IMR-90 (cell line): Measurements from ENCODE around the gene NME7. TPM values are rescaled to one million over a fixed set of nuclear protein-coding genes. Genes with fewer than 3 reads are reported as not detected.

Experiments used
- ATAC-seq: fragments of 200-7000 bp; cut with Tn5 transposase; 2 replicates; pipeline ENCODE4 v1.9.1; 2020; ENCODE audit warnings: low read depth, mild to moderate bottlenecking, moderate library complexity
- BruUV-seq: library from RNA; stranded (reverse); fragments of 400-500 nt; replicated peaks from 2 replicates; lab custom pipeline; 2021; lab: Mats Ljungman, UMichigan
- CTCF ChIA-PET: fragments of 300-600 bp; formaldehyde crosslinking; extraction: SDS; loops from one replicate; lab custom pipeline; 2021; ENCODE audit warnings: antibody characterized with exemption; lab: Yijun Ruan, JAX
- POLR2A ChIA-PET: fragments of 300-600 bp; sonication (Branson Sonifier 250); formaldehyde crosslinking; loops from one replicate; lab custom pipeline; 2022; ENCODE audit warnings: antibody characterized with exemption; ENCODE audit not compliant: unreplicated experiment; lab: Charles Lee
- DNase-seq: peaks from one replicate; pipeline ENCODE4 v3.0.0; 2013
- H2AFZ ChIP-seq: replicated peaks from 2 replicates; pipeline ENCODE3; 2013; ENCODE audit warnings: low read length, mild to moderate bottlenecking; ENCODE audit not compliant: poor library complexity
- H2AK5ac ChIP-seq: 2 replicates; pipeline ENCODE4 v1.6.1; 2013; ENCODE audit warnings: low read depth, low read length, inconsistent platforms
- H2AK9ac ChIP-seq: replicated peaks from 2 replicates; pipeline ENCODE3; 2013; ENCODE audit warnings: mild to moderate bottlenecking, low read depth, low read length, moderate library complexity; ENCODE audit not compliant: poor library complexity
- H2BK120ac ChIP-seq: 2 replicates; pipeline ENCODE4 v1.6.1; 2013; ENCODE audit warnings: low read depth, low read length, inconsistent platforms
- H2BK15ac ChIP-seq: 3 replicates; pipeline ENCODE4 v1.6.1; 2013; ENCODE audit warnings: low read depth, low read length, inconsistent platforms
- H2BK20ac ChIP-seq: 2 replicates; pipeline ENCODE4 v1.6.1; 2013; ENCODE audit warnings: low read depth, mild to moderate bottlenecking, inconsistent platforms, low read length, moderate library complexity
- H2BK5ac ChIP-seq: 2 replicates; pipeline ENCODE4 v1.6.1; 2013; ENCODE audit warnings: mild to moderate bottlenecking, low read depth, low read length, inconsistent platforms; ENCODE audit not compliant: poor library complexity, severe bottlenecking
- H3K14ac ChIP-seq: replicated peaks from 2 replicates; pipeline ENCODE4 v1.6.1; 2013; ENCODE audit warnings: low read depth, low read length, inconsistent platforms
- H3K18ac ChIP-seq: 2 replicates; pipeline ENCODE4 v1.6.1; 2013; ENCODE audit warnings: low read depth, low read length, control low read depth
- H3K23ac ChIP-seq: 2 replicates; pipeline ENCODE4 v1.6.1; 2013; ENCODE audit warnings: low read depth, low read length, inconsistent platforms
- H3K27ac ChIP-seq: 2 replicates; pipeline ENCODE4 v1.5.1; 2013; ENCODE audit warnings: mild to moderate bottlenecking, control low read depth, low read length; ENCODE audit not compliant: insufficient read depth
- H3K27me3 ChIP-seq: 2 replicates; pipeline ENCODE4 v1.6.1; 2013; ENCODE audit warnings: low read length; ENCODE audit not compliant: control insufficient read depth, insufficient read depth
- H3K36me3 ChIP-seq: 2 replicates; pipeline ENCODE4 v1.6.1; 2013; ENCODE audit warnings: low read length, mixed read lengths; ENCODE audit not compliant: control insufficient read depth, insufficient read depth
- H3K4ac ChIP-seq: 2 replicates; pipeline ENCODE4 v1.6.1; 2013; ENCODE audit warnings: low read depth, low read length, inconsistent platforms
- H3K4me1 ChIP-seq: 2 replicates; pipeline ENCODE4 v1.6.1; 2013; ENCODE audit warnings: low read length, mixed read lengths; ENCODE audit not compliant: control insufficient read depth, insufficient read depth
- H3K4me2 ChIP-seq: 2 replicates; pipeline ENCODE4 v1.6.1; 2013; ENCODE audit warnings: low read depth, mild to moderate bottlenecking, control low read depth, low read length, moderate library complexity
- H3K4me3 ChIP-seq: 2 replicates; pipeline ENCODE4 v1.5.1; 2013; ENCODE audit warnings: low read depth, mild to moderate bottlenecking, control low read depth, low read length, moderate library complexity; ENCODE audit not compliant: insufficient read depth
- H3K56ac ChIP-seq: 2 replicates; pipeline ENCODE4 v1.6.1; 2013; ENCODE audit warnings: low read length, inconsistent platforms; ENCODE audit not compliant: insufficient read depth; ENCODE audit errors: extremely low read depth
- H3K79me1 ChIP-seq, 2 experiments: 2 replicates each; pipeline ENCODE4 v1.6.1; 2013; ENCODE audit warnings: low read length in 2 of 2, inconsistent platforms in 1 of 2, low read depth in 1 of 2
- H3K9ac ChIP-seq: 2 replicates; pipeline ENCODE4 v1.6.1; 2013; ENCODE audit warnings: low read depth, low read length, control low read depth
- H3K9me1 ChIP-seq: 2 replicates; pipeline ENCODE4 v1.6.1; 2013; ENCODE audit warnings: low read length, inconsistent platforms; ENCODE audit not compliant: insufficient read depth
- H3K9me3 ChIP-seq: 2 replicates; pipeline ENCODE4 v1.6.1; 2013; ENCODE audit warnings: low read length; ENCODE audit not compliant: control insufficient read depth, insufficient read depth
- H4K20me1 ChIP-seq: 2 replicates; pipeline ENCODE4 v1.6.1; 2013; ENCODE audit warnings: low read length, inconsistent platforms; ENCODE audit not compliant: insufficient read depth
- H4K5ac ChIP-seq: 2 replicates; pipeline ENCODE4 v1.6.1; 2013; ENCODE audit warnings: mild to moderate bottlenecking, low read depth, low read length, control low read depth
- H4K8ac ChIP-seq, 2 experiments: 2 replicates each; pipeline ENCODE4 v1.6.1; 2013; ENCODE audit warnings: low read depth in 2 of 2, low read length in 2 of 2, control low read depth in 1 of 2, inconsistent platforms in 1 of 2
- H4K91ac ChIP-seq: 2 replicates; pipeline ENCODE4 v1.6.1; 2013; ENCODE audit warnings: low read depth, low read length, inconsistent platforms; ENCODE audit not compliant: insufficient read depth
- BHLHE40 ChIP-seq: fragments of 150-350 bp; IDR thresholded peaks from 2 replicates; pipeline ENCODE4 v1.6.1; 2016; ENCODE audit warnings: mild to moderate bottlenecking, low read depth, low read length
- CEBPB ChIP-seq: IDR thresholded peaks from 2 replicates; pipeline ENCODE4 v1.6.1; 2012; ENCODE audit warnings: low read depth, low read length, improper control_type of control experiment
- CTCF ChIP-seq: conservative IDR thresholded peaks from 2 replicates; pipeline ENCODE4 v1.5.1; 2012; ENCODE audit warnings: mild to moderate bottlenecking, low read depth, low read length, improper control_type of control experiment
- FOS ChIP-seq: fragments of 150-350 bp; IDR thresholded peaks from 2 replicates; pipeline ENCODE4 v1.6.1; 2016; ENCODE audit warnings: low read depth, low read length
- MAFK ChIP-seq: IDR thresholded peaks from 2 replicates; pipeline ENCODE4 v1.6.1; 2012; ENCODE audit warnings: low read depth, low read length, improper control_type of control experiment
- MAZ ChIP-seq: IDR thresholded peaks from 2 replicates; pipeline ENCODE4 v1.6.1; 2012; ENCODE audit warnings: low read depth, mild to moderate bottlenecking, low read length, improper control_type of control experiment, moderate library complexity, borderline replicate concordance
- NFE2L2 ChIP-seq: fragments of 150-350 bp; IDR thresholded peaks from 2 replicates; pipeline ENCODE4 v1.6.1; 2016; ENCODE audit warnings: low read depth, mild to moderate bottlenecking, low read length
- POLR2A ChIP-seq: IDR thresholded peaks from 2 replicates; pipeline ENCODE4 v1.6.1; 2012; ENCODE audit warnings: mild to moderate bottlenecking, low read depth, low read length
- RAD21 ChIP-seq: IDR thresholded peaks from 2 replicates; pipeline ENCODE4 v1.6.1; 2012; ENCODE audit warnings: low read length, improper control_type of control experiment
- RCOR1 ChIP-seq: IDR thresholded peaks from 2 replicates; pipeline ENCODE4 v1.6.1; 2012; ENCODE audit warnings: mild to moderate bottlenecking, low read length, improper control_type of control experiment; ENCODE audit not compliant: insufficient replicate concordance
- RFX5 ChIP-seq: IDR thresholded peaks from 2 replicates; pipeline ENCODE4 v1.8.0; 2012; ENCODE audit warnings: low read depth, mild to moderate bottlenecking, low read length, moderate library complexity
- USF2 ChIP-seq: fragments of 150-350 bp; IDR thresholded peaks from 2 replicates; pipeline ENCODE4 v1.6.1; 2017; ENCODE audit warnings: mild to moderate bottlenecking, antibody characterized with exemption, low read length, low read depth
- WGBS, 2 experiments: methylation state at CpG; one replicate each; pipeline versions ENCODE4 v1.1.5 to v1.1.7; 2013; ENCODE audit warnings: missing lambda C conversion rate in 2 of 2; ENCODE audit not compliant: insufficient read length in 1 of 2; ENCODE audit errors: extremely low coverage in 2 of 2; 5-methylcytosine and 5-hydroxymethylcytosine counted together
- dilution Hi-C: fragments of 300-500 bp; cut with HindIII; formaldehyde crosslinking; loops from one replicate; pipeline ENCODE4 v1.14.3; 2018; ENCODE audit warnings: low sequenced_read_pairs; ENCODE audit not compliant: unreplicated experiment
- in situ Hi-C: fragments of 300-500 bp; cut with MboI; formaldehyde crosslinking; loops from 3 replicates; pipeline ENCODE4 v1.14.3; 2019; ENCODE audit warnings: low sequenced_read_pairs, inconsistent platforms, mixed read lengths
- intact Hi-C: fragments of 100-400 bp; cut with micrococcal nuclease; formaldehyde crosslinking; loops from 2 replicates; pipeline ENCODE4 v1.10.0; 2022
- polyA plus RNA-seq, 3 experiments: library from polyadenylated mRNA; depleted of rRNA; stranded (reverse); fragments of >200 nt; gene quantifications; 2 replicates each; pipeline ENCODE4 v1.2.3, GENCODE V29; 2012; ENCODE audit warnings: low replicate concordance in 1 of 3
- total RNA-seq: library from RNA; depleted of rRNA; stranded (reverse); fragments of >200 nt; gene quantifications from 2 replicates; pipeline ENCODE4 v1.2.3, GENCODE V29; 2012

Gene NME7
- total and polyA plus RNA-seq, 2 of the 4 experiments (the other 2 are of a cell fraction) = 18.3 to 22.4 TPM

GRCh38 chr1:169322138-169322537, 45.5 kb downstream of the NME7 start:
- Histone ChIP-seq H4K20me1 (no peaks in the 10 kb centered on the region), H3K14ac (no peak overlapping the region), H3K4ac (no peak overlapping the region), H3K27ac (no peak overlapping the region), H3K27me3 (no peaks in the 10 kb centered on the region), H4K91ac (no peak overlapping the region), H2AK5ac (no peak overlapping the region), H3K4me3 (no peak overlapping the region), H3K18ac (no peak overlapping the region), H2BK5ac (no peak overlapping the region), H2BK15ac (no peak overlapping the region), H3K23ac (no peak overlapping the region), H2AK9ac (no peak overlapping the region), H3K9me1 (0 out of 2 replicates have a peak, but pooled peaks cover 3% of the 10 kb centered on the region), H2BK20ac (no peak overlapping the region), H4K8ac (no peak overlapping the region), H3K36me3 (no peaks in the 10 kb centered on the region), H2AFZ (no peak overlapping the region), H3K9me3 (no peaks in the 10 kb centered on the region), H3K4me1 (no peaks in the 10 kb centered on the region), H3K9ac (no peak overlapping the region), H3K79me1 (peaks cover 0 to 6% of the 10 kb centered on the region in 2 experiments; a peak in 1 of 4 replicates), H2BK120ac (no peak overlapping the region), H3K56ac (no peak overlapping the region), H3K4me2 (no peak overlapping the region), H4K5ac (no peak overlapping the region)
- no peak for DNase-seq
- intact Hi-C loops (no loop called here), in situ Hi-C loops (no loop called here), dilution Hi-C loops (no loop called here)
- ATAC-seq = no peak
- ChIA-PET POLR2A (no interaction called here), CTCF (interaction anchor here (1.0 to 1.4 kb wide), 2 partner anchors 10 to 718 kb away, joined by 3 read pairs; no protein-coding TSS in a partner anchor)
- no peak for TF ChIP-seq RFX5
- no peak for TF ChIP-seq BHLHE40
- no peak for TF ChIP-seq CTCF
- no peak for TF ChIP-seq FOS
- TF ChIP-seq MAZ = no peak
- TF ChIP-seq CEBPB = no peak
- TF ChIP-seq RAD21 = no peak
- no peak for TF ChIP-seq POLR2A
- TF ChIP-seq NFE2L2 = no peak
- TF ChIP-seq RCOR1 = no peak
- no peak for TF ChIP-seq MAFK
- no peak for TF ChIP-seq USF2
- no CpG with 5 or more reads among the region's 3 CpGs for WGBS, 2 experiments
- BruUV-seq = no TSS peak
